Activated T-helper 1 cell treated with anti-CD3 and anti-CD28 coated beads, Interleukin-12 subunit alpha, Interleukin-12 subunit beta, Interleukin-2, Interleukin-4 antibody, amounts not matched to agents 30 ng/mL and 10 ng/mL and 1 ng/mL, durations not matched to agents 14 hours and 24 hours and 36 hours (primary cell): ENCODE measurements around the gene ATAD3C. TPM values are rescaled to one million over a fixed set of nuclear protein-coding genes. Genes with fewer than 3 reads are reported as not detected.
"Not testable (repeated sequence)": the region's sequence is repeated elsewhere in the genome, so short reads cannot be mapped to it uniquely, and the experiment has no call there.

Experiments used
- DNase-seq: peaks from one replicate; pipeline ENCODE4 v3.0.0; 2021; ENCODE audit warnings: low spot score
- H3K27ac Mint-ChIP-seq: one replicate; pipeline ENCODE4 v1.8.0; 2021; ENCODE audit warnings: mild to moderate bottlenecking, mixed read lengths
- H3K27me3 Mint-ChIP-seq: one replicate; pipeline ENCODE4 v1.8.0; 2022; ENCODE audit warnings: mild to moderate bottlenecking, moderate library complexity, mixed read lengths; ENCODE audit not compliant: insufficient read depth
- H3K36me3 Mint-ChIP-seq: one replicate; pipeline ENCODE4 v1.8.0; 2021; ENCODE audit warnings: low read depth, mixed read lengths
- H3K4me1 Mint-ChIP-seq: one replicate; pipeline ENCODE4 v1.8.0; 2021; ENCODE audit warnings: low read depth, mixed read lengths
- H3K4me3 Mint-ChIP-seq: one replicate; pipeline ENCODE4 v1.8.0; 2021; ENCODE audit warnings: mild to moderate bottlenecking, moderate library complexity, mixed read lengths
- H3K9me3 Mint-ChIP-seq: one replicate; pipeline ENCODE4 v1.8.0; 2021; ENCODE audit warnings: mixed read lengths
- intact Hi-C: fragments of 100-400 bp; cut with micrococcal nuclease; formaldehyde crosslinking; loops from one replicate; pipeline ENCODE4 v1.15.1; 2024
- total RNA-seq: library from RNA; stranded (reverse); gene quantifications from 2 replicates; pipeline ENCODE4 v1.2.3, GENCODE V29; 2022

Gene ATAD3C
- total RNA-seq, 1 donor from 2014 or later: 0.57 TPM

GRCh38 chr1:1421147-1421906 is 28.2 kb upstream of the ATAD3C start, which contains the start of gene ANKRD65:
TSS of gene ANKRD65 (minus strand) at chr1:1421276. CDS start at chr1:1421005, 271 bp downstream.
- peaks cover 9% of the 10 kb centered on the region for H3K27me3 Mint-ChIP-seq
- intact Hi-C loops: no loop called here
- no peak within 1 kb of the TSS for H3K4me3 Mint-ChIP-seq
- no peak within 1 kb of the TSS for H3K27ac Mint-ChIP-seq
- no peaks in the 10 kb centered on the region for H3K36me3 Mint-ChIP-seq
- H3K9me3 Mint-ChIP-seq: no peaks in the 10 kb centered on the region
- H3K4me1 Mint-ChIP-seq: peaks cover 10% of the 10 kb centered on the region
- no peak for DNase-seq

- H3K27me3 Mint-ChIP-seq: peaks cover 10% of the 10 kb centered on the region
- H3K9me3 Mint-ChIP-seq: no peaks in the 10 kb centered on the region
- no peak overlapping the region for H3K27ac Mint-ChIP-seq
- no peak overlapping the region for H3K4me3 Mint-ChIP-seq
- no peak for DNase-seq
- intact Hi-C loops: no loop called here
- H3K4me1 Mint-ChIP-seq: peaks cover 10% of the 10 kb centered on the region
- no peaks in the 10 kb centered on the region for H3K36me3 Mint-ChIP-seq
These were observed 27.5 kb upstream of the ATAD3C start for GRCh38 chr1:1421907-1422464.

GRCh38 chr1:1422465-1423244 is 26.8 kb upstream of the ATAD3C start:
- H3K36me3 Mint-ChIP-seq: no peaks in the 10 kb centered on the region
- peaks cover 8% of the 10 kb centered on the region for H3K4me1 Mint-ChIP-seq
- H3K27me3 Mint-ChIP-seq: peaks cover 10% of the 10 kb centered on the region
- intact Hi-C loops: no loop called here
- H3K9me3 Mint-ChIP-seq: no peaks in the 10 kb centered on the region
- no peak overlapping the region for H3K27ac Mint-ChIP-seq
- H3K4me3 Mint-ChIP-seq: no peak overlapping the region
- DNase-seq: no peak

- DNase-seq: no peak
- Mint-ChIP-seq H3K9me3 (no peaks in the 10 kb centered on the region), H3K27me3 (peaks cover 10% of the 10 kb centered on the region), H3K4me3 (no peak overlapping the region), H3K36me3 (no peaks in the 10 kb centered on the region), H3K4me1 (peaks cover 2% of the 10 kb centered on the region), H3K27ac (no peak overlapping the region)
- intact Hi-C loops: no loop called here
These were observed 26.3 kb upstream of the ATAD3C start for GRCh38 chr1:1423245-1423597.

GRCh38 chr1:1424707-1425106 is 24.8 kb upstream of the ATAD3C start:
- intact Hi-C loops: no loop called here
- no peak overlapping the region for H3K4me3 Mint-ChIP-seq
- no peak for DNase-seq
- H3K9me3 Mint-ChIP-seq: no peaks in the 10 kb centered on the region
- H3K36me3 Mint-ChIP-seq: no peaks in the 10 kb centered on the region
- peaks cover 22% of the 10 kb centered on the region for H3K27me3 Mint-ChIP-seq
- H3K4me1 Mint-ChIP-seq: no peaks in the 10 kb centered on the region
- H3K27ac Mint-ChIP-seq: no peak overlapping the region

DNA sequence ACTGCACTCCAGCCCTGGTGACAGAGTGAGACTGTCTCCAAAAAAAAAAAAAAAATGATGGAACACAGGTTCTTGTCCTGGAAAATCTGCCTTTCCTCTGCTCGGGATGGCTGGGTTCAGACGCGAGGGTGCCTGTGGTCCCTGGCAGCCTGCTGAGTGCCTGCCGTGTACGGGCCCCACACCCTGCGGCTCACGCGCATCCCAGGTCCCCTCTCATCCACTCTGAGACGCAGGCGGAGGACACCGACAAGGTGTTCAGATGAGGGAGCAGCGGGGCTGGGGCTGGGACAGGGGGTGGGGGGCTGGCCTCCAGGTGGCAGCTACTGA is 24.1 kb upstream of the ATAD3C start:
- intact Hi-C loops: no loop called here
- H3K27ac Mint-ChIP-seq: no peak overlapping the region
- H3K36me3 Mint-ChIP-seq: no peaks in the 10 kb centered on the region
- no peaks in the 10 kb centered on the region for H3K9me3 Mint-ChIP-seq
- H3K4me1 Mint-ChIP-seq: no peaks in the 10 kb centered on the region
- DNase-seq: no peak
- peaks cover 26% of the 10 kb centered on the region for H3K27me3 Mint-ChIP-seq
- no peak overlapping the region for H3K4me3 Mint-ChIP-seq

DNA sequence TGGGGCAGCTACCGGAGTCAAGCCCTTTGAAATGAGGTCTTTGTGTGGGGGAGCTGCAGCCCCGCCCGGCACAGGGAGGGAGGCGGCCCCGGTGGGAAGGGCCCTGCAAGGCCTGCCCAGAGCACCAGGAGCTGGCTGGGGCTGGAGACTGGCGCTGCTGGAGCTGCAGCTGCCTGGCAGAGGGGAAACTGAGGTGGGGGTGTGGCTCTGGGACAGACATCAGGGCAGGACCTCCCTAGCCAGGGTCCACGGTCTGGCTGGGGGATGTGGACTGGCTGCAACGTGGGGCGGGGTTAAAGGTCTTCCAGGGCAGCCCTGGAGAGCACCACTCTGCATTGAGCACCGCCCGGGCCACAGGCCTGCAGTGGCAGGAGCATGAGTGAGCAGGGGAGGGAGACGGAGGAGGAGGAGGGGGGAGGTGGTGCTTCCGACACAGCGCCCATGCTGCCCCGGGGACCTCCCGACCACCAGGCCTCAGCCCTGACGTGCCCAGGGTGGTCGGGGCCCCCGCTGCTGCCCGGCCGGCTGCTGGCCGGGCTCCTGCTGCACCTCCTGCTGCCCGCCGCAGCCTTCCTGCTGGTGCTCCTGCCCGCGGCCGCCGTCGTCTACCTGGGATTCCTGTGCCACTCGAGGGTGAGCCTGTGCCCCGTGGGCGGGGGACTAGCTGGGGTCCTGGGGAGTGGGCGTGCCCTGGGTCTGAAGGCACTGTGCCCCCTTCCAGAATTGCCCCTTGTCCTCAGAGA is 23.6 kb upstream of the ATAD3C start:
- no peaks in the 10 kb centered on the region for H3K9me3 Mint-ChIP-seq
- no peaks in the 10 kb centered on the region for H3K4me1 Mint-ChIP-seq
- intact Hi-C loops: no loop called here
- peaks cover 26% of the 10 kb centered on the region for H3K27me3 Mint-ChIP-seq
- no peak for DNase-seq
- H3K4me3 Mint-ChIP-seq: no peak overlapping the region
- H3K27ac Mint-ChIP-seq: no peak overlapping the region
- H3K36me3 Mint-ChIP-seq: no peaks in the 10 kb centered on the region

- H3K36me3 Mint-ChIP-seq: no peaks in the 10 kb centered on the region
- no peaks in the 10 kb centered on the region for H3K4me1 Mint-ChIP-seq
- DNase-seq: no peak
- H3K27ac Mint-ChIP-seq: no peak overlapping the region
- H3K9me3 Mint-ChIP-seq: no peaks in the 10 kb centered on the region
- peaks cover 28% of the 10 kb centered on the region for H3K27me3 Mint-ChIP-seq
- intact Hi-C loops: no loop called here
- no peak overlapping the region for H3K4me3 Mint-ChIP-seq
These were observed 22.9 kb upstream of the ATAD3C start for GRCh38 chr1:1426496-1427105.

DNA sequence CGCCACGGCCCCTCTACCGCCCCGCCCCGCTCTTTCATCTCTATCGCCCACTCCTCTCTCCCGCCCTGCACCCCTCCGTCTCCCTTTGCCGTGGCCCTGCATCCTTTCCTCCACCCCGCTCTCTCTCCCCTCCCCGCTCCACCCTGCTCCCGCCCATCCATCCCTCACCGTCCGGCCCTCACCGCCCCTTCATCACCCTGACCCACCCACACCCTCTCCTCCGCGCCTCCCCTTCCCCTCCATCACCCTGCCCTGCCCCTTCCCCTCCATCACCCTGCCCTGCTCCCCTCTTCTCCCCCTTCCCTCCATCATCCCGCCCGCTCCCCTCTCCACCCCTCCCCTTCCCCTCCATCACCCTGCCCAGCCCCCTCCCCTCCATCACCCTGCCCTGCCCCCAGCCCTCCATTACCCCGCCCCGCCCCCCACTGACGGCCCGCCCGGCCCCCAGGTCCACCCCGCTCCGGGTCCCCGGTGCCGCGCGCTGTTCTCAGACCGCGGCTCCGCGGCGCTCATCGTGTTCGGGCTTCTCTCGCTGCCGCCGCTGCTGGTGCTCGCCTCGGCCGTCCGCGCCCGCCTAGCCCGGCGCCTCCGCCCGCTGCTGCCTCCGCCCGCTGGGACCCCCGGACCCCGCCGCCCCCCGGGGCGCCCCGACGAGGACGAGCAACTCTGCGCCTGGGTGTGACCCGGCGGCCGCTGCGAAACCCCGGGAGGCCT is 22.2 kb upstream of the ATAD3C start:
- no peaks in the 10 kb centered on the region for H3K9me3 Mint-ChIP-seq
- H3K4me3 Mint-ChIP-seq: no peak overlapping the region
- H3K4me1 Mint-ChIP-seq: no peaks in the 10 kb centered on the region
- DNase-seq: no peak
- H3K27me3 Mint-ChIP-seq: peaks cover 26% of the 10 kb centered on the region
- no peak overlapping the region for H3K27ac Mint-ChIP-seq
- no peaks in the 10 kb centered on the region for H3K36me3 Mint-ChIP-seq
- intact Hi-C loops: no loop called here

DNA sequence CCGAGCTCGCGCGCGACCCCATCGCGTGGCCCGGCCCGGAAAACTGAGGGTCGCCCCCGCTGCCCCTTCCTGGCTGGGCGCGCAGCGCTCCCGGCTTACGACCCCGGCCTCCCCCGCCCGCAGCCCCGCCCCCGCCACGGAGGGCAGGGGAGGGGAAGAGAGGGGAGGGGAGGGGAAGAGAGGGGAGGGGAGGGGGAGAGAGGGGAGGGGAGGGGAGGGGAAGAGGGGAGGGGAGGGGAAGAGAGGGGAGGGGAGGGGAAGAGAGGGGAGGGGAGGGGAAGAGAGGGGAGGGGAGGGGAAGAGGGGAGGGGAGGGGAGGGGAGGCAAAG is 21.7 kb upstream of the ATAD3C start:
- intact Hi-C loops: no loop called here
- Mint-ChIP-seq H3K4me1 (no peaks in the 10 kb centered on the region), H3K9me3 (no peaks in the 10 kb centered on the region), H3K27ac (no peak overlapping the region), H3K27me3 (peaks cover 24% of the 10 kb centered on the region), H3K36me3 (no peaks in the 10 kb centered on the region), H3K4me3 (no peak overlapping the region)
- DNase-seq: no peak

GRCh38 chr1:1428174-1428573 is 21.3 kb upstream of the ATAD3C start:
- Mint-ChIP-seq H3K27me3 (peaks cover 24% of the 10 kb centered on the region), H3K36me3 (no peaks in the 10 kb centered on the region), H3K27ac (peak overlapping the region; percentile 59), H3K4me3 (peak overlapping the region; percentile 20), H3K4me1 (no peaks in the 10 kb centered on the region), H3K9me3 (no peaks in the 10 kb centered on the region)
- intact Hi-C loops: no loop called here
- DNase-seq: no peak

- H3K9me3 Mint-ChIP-seq, intact Hi-C loops, H3K4me1 Mint-ChIP-seq, H3K4me3 Mint-ChIP-seq, DNase-seq, H3K27ac Mint-ChIP-seq, H3K36me3 Mint-ChIP-seq: not testable (repeated sequence)
- peaks cover 24% of the 10 kb centered on the region for H3K27me3 Mint-ChIP-seq
These were observed 20.5 kb upstream of the ATAD3C start for GRCh38 chr1:1428967-1429366.
